ENCODE measurements around the gene PRTN3. TPM values are rescaled to one million over a fixed set of nuclear protein-coding genes. Genes with fewer than 3 reads are reported as not detected.

The PRTN3 gene
- total and polyA plus RNA-seq, 4 donors, result 0.58 to 23.3 (median 9.7) TPM

- no peak overlapping the region for H3K4me3 ChIP-seq
- no peak overlapping the region for H3K9ac ChIP-seq (ENCODE audit: insufficient read depth in 1 of 2, low read length in 2 of 2)
- H3K36me3 ChIP-seq (ENCODE audit: control insufficient read depth in 4 of 4, insufficient read depth in 4 of 4, low read length in 4 of 4), result peaks cover 0 to 57% (median 14%) of the 10 kb centered on the region in 4 donors
- WGBS, 2 donors, result 95 to 96% methylated on average over 22 of the region's 22 CpGs
- peaks cover 0 to 18% (median 11%) of the 10 kb centered on the region in 5 donors for H3K4me1 ChIP-seq (ENCODE audit: control insufficient read depth in 5 of 5, insufficient read depth in 5 of 5, low read length in 5 of 5)
- H3K27me3 ChIP-seq (ENCODE audit: control insufficient read depth in 3 of 3, insufficient read depth in 3 of 3, low read length in 2 of 3), result no peaks in the 10 kb centered on the region
- no peaks in the 10 kb centered on the region for H3K9me3 ChIP-seq (ENCODE audit: control insufficient read depth in 4 of 4, insufficient read depth in 3 of 4, low read length in 3 of 4)
- DNase-seq (no peak), ATAC-seq (ENCODE audit: insufficient read depth, low FRiP score) (no peak)
- no peak for TF ChIP-seq CTCF (IDR thresholded peaks at IDR 0.05; ENCODE audit: control extremely low read depth, extremely low read depth)
- no peak overlapping the region for H3K27ac ChIP-seq (ENCODE audit: low read depth in 1 of 2, low read length in 1 of 2)
These were observed 32.8 kb downstream of the PRTN3 start for GRCh38 chr19:873561-874041.

GRCh38 chr19:875265-875879 is 34.6 kb downstream of the PRTN3 start:
- DNase-seq, result no peak
- H3K27me3 ChIP-seq (ENCODE audit: control insufficient read depth in 3 of 3, insufficient read depth in 3 of 3, low read length in 2 of 3), result no peaks in the 10 kb centered on the region
- 95% methylated on average over 27 to 28 of the region's 28 CpGs for WGBS, 2 donors

GRCh38 chr19:876089-876488 is 35.3 kb downstream of the PRTN3 start:
- Histone ChIP-seq H3K27ac (ENCODE audit: low read depth in 1 of 2, low read length in 1 of 2) (no peak overlapping the region), H3K9ac (ENCODE audit: insufficient read depth in 1 of 2, low read length in 2 of 2) (no peak overlapping the region), H3K36me3 (ENCODE audit: control insufficient read depth in 4 of 4, insufficient read depth in 4 of 4, low read length in 4 of 4) (peaks cover 0 to 58% (median 16%) of the 10 kb centered on the region in 4 donors), H3K27me3 (ENCODE audit: control insufficient read depth in 3 of 3, insufficient read depth in 3 of 3, low read length in 2 of 3) (no peaks in the 10 kb centered on the region), H3K9me3 (ENCODE audit: control insufficient read depth in 4 of 4, insufficient read depth in 3 of 4, low read length in 3 of 4) (no peaks in the 10 kb centered on the region), H3K4me3 (no peak overlapping the region), H3K4me1 (ENCODE audit: control insufficient read depth in 5 of 5, insufficient read depth in 5 of 5, low read length in 5 of 5) (peaks cover 0 to 5% (median 3%) of the 10 kb centered on the region in 5 donors)
- WGBS, 2 donors, result 86 to 91% methylated on average over 18 of the region's 18 CpGs
- TF ChIP-seq CTCF (IDR thresholded peaks at IDR 0.05; ENCODE audit: control extremely low read depth, extremely low read depth), result no peak
- ATAC-seq (ENCODE audit: insufficient read depth, low FRiP score), result no peak
- DNase-seq, result no peak

More at GRCh38 chr19:875265-875879, 34.6 kb downstream of the PRTN3 start:
- Histone ChIP-seq H3K9ac (ENCODE audit: insufficient read depth in 1 of 2, low read length in 2 of 2) (no peak overlapping the region), H3K36me3 (ENCODE audit: control insufficient read depth in 4 of 4, insufficient read depth in 4 of 4, low read length in 4 of 4) (peaks cover 0 to 62% (median 11%) of the 10 kb centered on the region in 4 donors), H3K9me3 (ENCODE audit: control insufficient read depth in 4 of 4, insufficient read depth in 3 of 4, low read length in 3 of 4) (no peaks in the 10 kb centered on the region), H3K4me3 (no peak overlapping the region), H3K4me1 (ENCODE audit: control insufficient read depth in 5 of 5, insufficient read depth in 5 of 5, low read length in 5 of 5) (peaks cover 0 to 7% (median 5%) of the 10 kb centered on the region in 5 donors), H3K27ac (ENCODE audit: low read depth in 1 of 2, low read length in 1 of 2) (no peak overlapping the region)
- TF ChIP-seq CTCF (IDR thresholded peaks at IDR 0.05; ENCODE audit: control extremely low read depth, extremely low read depth), result no peak
- ATAC-seq (ENCODE audit: insufficient read depth, low FRiP score), result no peak

All from lung (tissue), 12 donors.